ENCODE measurements around the gene MRE11.

GRCh38 chr11:94433049-94433448, 60.6 kb downstream of the MRE11 start:
- TF ChIP-seq CTCF (IDR thresholded peaks at IDR 0.05) (no peak), POLR2A (IDR thresholded peaks at IDR 0.05; ENCODE audit: low read length) (no peak), MAZ (IDR thresholded peaks at IDR 0.05; ENCODE audit: borderline replicate concordance, low read depth, low read length) (no peak), MAX (IDR thresholded peaks at IDR 0.05) (no peak), NR3C1 (IDR thresholded peaks at IDR 0.05) (no peak)

Data from A549 (cell line).